IMR-90 (cell line): ENCODE data around the gene TNS3. TPM values are rescaled to one million over a fixed set of nuclear protein-coding genes. Genes with fewer than 3 reads are reported as not detected.
A peak's percentile ranks its signal among the peaks of the same experiment; 100 is the strongest.

Source experiments
- ATAC-seq: fragments of 200-7000 bp; cut with Tn5 transposase; 2 replicates; pipeline ENCODE4 v1.9.1; 2020; ENCODE audit warnings: low read depth, mild to moderate bottlenecking, moderate library complexity
- BruUV-seq: library from RNA; stranded (reverse); fragments of 400-500 nt; replicated peaks from 2 replicates; lab custom pipeline; 2021; lab: Mats Ljungman, UMichigan
- CTCF ChIA-PET: fragments of 300-600 bp; formaldehyde crosslinking; extraction: SDS; loops from one replicate; lab custom pipeline; 2021; ENCODE audit warnings: antibody characterized with exemption; lab: Yijun Ruan, JAX
- POLR2A ChIA-PET: fragments of 300-600 bp; sonication (Branson Sonifier 250); formaldehyde crosslinking; loops from one replicate; lab custom pipeline; 2022; ENCODE audit warnings: antibody characterized with exemption; ENCODE audit not compliant: unreplicated experiment; lab: Charles Lee
- DNase-seq: peaks from one replicate; pipeline ENCODE4 v3.0.0; 2013
- H2AFZ ChIP-seq: replicated peaks from 2 replicates; pipeline ENCODE3; 2013; ENCODE audit warnings: low read length, mild to moderate bottlenecking; ENCODE audit not compliant: poor library complexity
- H2AK5ac ChIP-seq: 2 replicates; pipeline ENCODE4 v1.6.1; 2013; ENCODE audit warnings: low read depth, low read length, inconsistent platforms
- H2AK9ac ChIP-seq: replicated peaks from 2 replicates; pipeline ENCODE3; 2013; ENCODE audit warnings: mild to moderate bottlenecking, low read depth, low read length, moderate library complexity; ENCODE audit not compliant: poor library complexity
- H2BK120ac ChIP-seq: 2 replicates; pipeline ENCODE4 v1.6.1; 2013; ENCODE audit warnings: low read depth, low read length, inconsistent platforms
- H2BK15ac ChIP-seq: 3 replicates; pipeline ENCODE4 v1.6.1; 2013; ENCODE audit warnings: low read depth, low read length, inconsistent platforms
- H2BK20ac ChIP-seq: 2 replicates; pipeline ENCODE4 v1.6.1; 2013; ENCODE audit warnings: low read depth, mild to moderate bottlenecking, inconsistent platforms, low read length, moderate library complexity
- H2BK5ac ChIP-seq: 2 replicates; pipeline ENCODE4 v1.6.1; 2013; ENCODE audit warnings: mild to moderate bottlenecking, low read depth, low read length, inconsistent platforms; ENCODE audit not compliant: poor library complexity, severe bottlenecking
- H3K14ac ChIP-seq: replicated peaks from 2 replicates; pipeline ENCODE4 v1.6.1; 2013; ENCODE audit warnings: low read depth, low read length, inconsistent platforms
- H3K18ac ChIP-seq: 2 replicates; pipeline ENCODE4 v1.6.1; 2013; ENCODE audit warnings: low read depth, low read length, control low read depth
- H3K23ac ChIP-seq: 2 replicates; pipeline ENCODE4 v1.6.1; 2013; ENCODE audit warnings: low read depth, low read length, inconsistent platforms
- H3K27ac ChIP-seq: 2 replicates; pipeline ENCODE4 v1.5.1; 2013; ENCODE audit warnings: mild to moderate bottlenecking, control low read depth, low read length; ENCODE audit not compliant: insufficient read depth
- H3K27me3 ChIP-seq: 2 replicates; pipeline ENCODE4 v1.6.1; 2013; ENCODE audit warnings: low read length; ENCODE audit not compliant: control insufficient read depth, insufficient read depth
- H3K36me3 ChIP-seq: 2 replicates; pipeline ENCODE4 v1.6.1; 2013; ENCODE audit warnings: low read length, mixed read lengths; ENCODE audit not compliant: control insufficient read depth, insufficient read depth
- H3K4ac ChIP-seq: 2 replicates; pipeline ENCODE4 v1.6.1; 2013; ENCODE audit warnings: low read depth, low read length, inconsistent platforms
- H3K4me1 ChIP-seq: 2 replicates; pipeline ENCODE4 v1.6.1; 2013; ENCODE audit warnings: low read length, mixed read lengths; ENCODE audit not compliant: control insufficient read depth, insufficient read depth
- H3K4me2 ChIP-seq: 2 replicates; pipeline ENCODE4 v1.6.1; 2013; ENCODE audit warnings: low read depth, mild to moderate bottlenecking, control low read depth, low read length, moderate library complexity
- H3K4me3 ChIP-seq: 2 replicates; pipeline ENCODE4 v1.5.1; 2013; ENCODE audit warnings: low read depth, mild to moderate bottlenecking, control low read depth, low read length, moderate library complexity; ENCODE audit not compliant: insufficient read depth
- H3K56ac ChIP-seq: 2 replicates; pipeline ENCODE4 v1.6.1; 2013; ENCODE audit warnings: low read length, inconsistent platforms; ENCODE audit not compliant: insufficient read depth; ENCODE audit errors: extremely low read depth
- H3K79me1 ChIP-seq, 2 experiments: 2 replicates each; pipeline ENCODE4 v1.6.1; 2013; ENCODE audit warnings: low read length in 2 of 2, inconsistent platforms in 1 of 2, low read depth in 1 of 2
- H3K9ac ChIP-seq: 2 replicates; pipeline ENCODE4 v1.6.1; 2013; ENCODE audit warnings: low read depth, low read length, control low read depth
- H3K9me1 ChIP-seq: 2 replicates; pipeline ENCODE4 v1.6.1; 2013; ENCODE audit warnings: low read length, inconsistent platforms; ENCODE audit not compliant: insufficient read depth
- H3K9me3 ChIP-seq: 2 replicates; pipeline ENCODE4 v1.6.1; 2013; ENCODE audit warnings: low read length; ENCODE audit not compliant: control insufficient read depth, insufficient read depth
- H4K20me1 ChIP-seq: 2 replicates; pipeline ENCODE4 v1.6.1; 2013; ENCODE audit warnings: low read length, inconsistent platforms; ENCODE audit not compliant: insufficient read depth
- H4K5ac ChIP-seq: 2 replicates; pipeline ENCODE4 v1.6.1; 2013; ENCODE audit warnings: mild to moderate bottlenecking, low read depth, low read length, control low read depth
- H4K8ac ChIP-seq, 2 experiments: 2 replicates each; pipeline ENCODE4 v1.6.1; 2013; ENCODE audit warnings: low read depth in 2 of 2, low read length in 2 of 2, control low read depth in 1 of 2, inconsistent platforms in 1 of 2
- H4K91ac ChIP-seq: 2 replicates; pipeline ENCODE4 v1.6.1; 2013; ENCODE audit warnings: low read depth, low read length, inconsistent platforms; ENCODE audit not compliant: insufficient read depth
- CEBPB ChIP-seq: IDR thresholded peaks from 2 replicates; pipeline ENCODE4 v1.6.1; 2012; ENCODE audit warnings: low read depth, low read length, improper control_type of control experiment
- FOS ChIP-seq: fragments of 150-350 bp; IDR thresholded peaks from 2 replicates; pipeline ENCODE4 v1.6.1; 2016; ENCODE audit warnings: low read depth, low read length
- MAFK ChIP-seq: IDR thresholded peaks from 2 replicates; pipeline ENCODE4 v1.6.1; 2012; ENCODE audit warnings: low read depth, low read length, improper control_type of control experiment
- MAZ ChIP-seq: IDR thresholded peaks from 2 replicates; pipeline ENCODE4 v1.6.1; 2012; ENCODE audit warnings: low read depth, mild to moderate bottlenecking, low read length, improper control_type of control experiment, moderate library complexity, borderline replicate concordance
- RCOR1 ChIP-seq: IDR thresholded peaks from 2 replicates; pipeline ENCODE4 v1.6.1; 2012; ENCODE audit warnings: mild to moderate bottlenecking, low read length, improper control_type of control experiment; ENCODE audit not compliant: insufficient replicate concordance
- RFX5 ChIP-seq: IDR thresholded peaks from 2 replicates; pipeline ENCODE4 v1.8.0; 2012; ENCODE audit warnings: low read depth, mild to moderate bottlenecking, low read length, moderate library complexity
- SMC3 ChIP-seq: fragments of 150-350 bp; IDR thresholded peaks from 2 replicates; pipeline ENCODE4 v1.6.1; 2016; ENCODE audit warnings: low read depth, mild to moderate bottlenecking, antibody characterized with exemption, low read length, moderate library complexity
- WGBS, 2 experiments: methylation state at CpG; one replicate each; pipeline versions ENCODE4 v1.1.5 to v1.1.7; 2013; ENCODE audit warnings: missing lambda C conversion rate in 2 of 2; ENCODE audit not compliant: insufficient read length in 1 of 2; ENCODE audit errors: extremely low coverage in 2 of 2; 5-methylcytosine and 5-hydroxymethylcytosine counted together
- dilution Hi-C: fragments of 300-500 bp; cut with HindIII; formaldehyde crosslinking; loops from one replicate; pipeline ENCODE4 v1.14.3; 2018; ENCODE audit warnings: low sequenced_read_pairs; ENCODE audit not compliant: unreplicated experiment
- in situ Hi-C: fragments of 300-500 bp; cut with MboI; formaldehyde crosslinking; loops from 3 replicates; pipeline ENCODE4 v1.14.3; 2019; ENCODE audit warnings: low sequenced_read_pairs, inconsistent platforms, mixed read lengths
- intact Hi-C: fragments of 100-400 bp; cut with micrococcal nuclease; formaldehyde crosslinking; loops from 2 replicates; pipeline ENCODE4 v1.10.0; 2022
- polyA plus RNA-seq, 3 experiments: library from polyadenylated mRNA; depleted of rRNA; stranded (reverse); fragments of >200 nt; gene quantifications; 2 replicates each; pipeline ENCODE4 v1.2.3, GENCODE V29; 2012; ENCODE audit warnings: low replicate concordance in 1 of 3
- total RNA-seq: library from RNA; depleted of rRNA; stranded (reverse); fragments of >200 nt; gene quantifications from 2 replicates; pipeline ENCODE4 v1.2.3, GENCODE V29; 2012

Gene TNS3
- total and polyA plus RNA-seq, 2 of the 4 experiments (the other 2 are of a cell fraction), result 64.3 to 79.2 TPM

- Histone ChIP-seq H3K4me1 (peaks cover 33% of the 10 kb centered on the region), H3K27me3 (no peaks in the 10 kb centered on the region), H3K4me2 (no peak overlapping the region), H4K5ac (no peak overlapping the region), H3K4ac (no peak overlapping the region), H3K27ac (no peak overlapping the region), H3K36me3 (peaks cover 7% of the 10 kb centered on the region), H2AK5ac (no peak overlapping the region), H4K91ac (0 out of 2 replicates have a peak overlapping the region, but pooled peaks have one; percentile 6), H3K14ac (no peak overlapping the region), H3K79me1 (peaks cover 24 to 69% of the 10 kb centered on the region in 2 experiments), H2BK15ac (no peak overlapping the region), H4K20me1 (peaks cover 39% of the 10 kb centered on the region), H3K23ac (no peak overlapping the region), H3K4me3 (no peak overlapping the region), H2BK5ac (no peak overlapping the region), H2AK9ac (no peak overlapping the region), H2AFZ (no peak overlapping the region), H3K9me1 (peaks cover 39% of the 10 kb centered on the region), H3K9ac (no peak overlapping the region), H4K8ac (no peak overlapping the region), H2BK120ac (no peak overlapping the region), H3K56ac (no peak overlapping the region), H3K9me3 (no peaks in the 10 kb centered on the region), H3K18ac (no peak overlapping the region), H2BK20ac (no peak overlapping the region)
- ChIA-PET CTCF (interaction anchor here (0.7 kb wide), 1 partner anchor 68 kb away, joined by 3 read pairs; no protein-coding TSS in a partner anchor), POLR2A (no interaction called here)
- no peak for ATAC-seq
- no TSS peak for BruUV-seq
- DNase-seq, result no peak
- dilution Hi-C loops, result no loop called here
- 100% methylated on average over 4 of the region's 6 CpGs; no CpG with 5 or more reads in 1 of the 2 experiments for WGBS, 2 experiments
- in situ Hi-C loops, result no loop called here
- intact Hi-C loops, result no loop called here
- TF ChIP-seq RFX5 (no peak), MAZ (no peak), RCOR1 (no peak), SMC3 (no peak), FOS (no peak), MAFK (no peak), CEBPB (no peak)
Measured at GRCh38 chr7:47335071-47335470, 246.8 kb downstream of the TNS3 start.
